ENCODE measurements around the gene RSPH1. TPM values are rescaled to one million over a fixed set of nuclear protein-coding genes. Genes with fewer than 3 reads are reported as not detected.

The RSPH1 gene
- total and polyA plus RNA-seq, 2 of the 8 experiments (the other 6 are each of a cell fraction or from before 2014, with no cell fraction given) = 0.24 TPM; not detected in 1

DNA sequence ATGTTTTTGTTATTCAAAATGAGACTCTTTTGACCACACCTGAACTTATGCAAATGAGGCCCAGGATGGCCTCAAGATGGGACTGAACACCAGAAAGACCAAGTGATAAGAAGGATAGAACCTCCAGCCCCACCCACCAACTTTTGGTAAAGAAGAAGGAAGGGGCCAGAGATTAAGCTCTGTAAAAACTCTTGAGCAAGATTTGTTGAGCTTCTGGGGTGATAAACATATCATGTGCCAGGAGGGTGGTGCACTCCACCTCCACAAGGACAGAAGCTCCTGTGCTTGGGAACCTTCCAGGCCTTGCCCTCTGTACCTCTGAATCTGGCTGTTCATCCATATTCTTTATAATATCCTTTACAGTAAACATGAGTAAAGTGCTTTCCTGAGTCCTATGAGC, 5.3 kb downstream of the RSPH1 start (continued):
- TF ChIP-seq, protein P1, sequence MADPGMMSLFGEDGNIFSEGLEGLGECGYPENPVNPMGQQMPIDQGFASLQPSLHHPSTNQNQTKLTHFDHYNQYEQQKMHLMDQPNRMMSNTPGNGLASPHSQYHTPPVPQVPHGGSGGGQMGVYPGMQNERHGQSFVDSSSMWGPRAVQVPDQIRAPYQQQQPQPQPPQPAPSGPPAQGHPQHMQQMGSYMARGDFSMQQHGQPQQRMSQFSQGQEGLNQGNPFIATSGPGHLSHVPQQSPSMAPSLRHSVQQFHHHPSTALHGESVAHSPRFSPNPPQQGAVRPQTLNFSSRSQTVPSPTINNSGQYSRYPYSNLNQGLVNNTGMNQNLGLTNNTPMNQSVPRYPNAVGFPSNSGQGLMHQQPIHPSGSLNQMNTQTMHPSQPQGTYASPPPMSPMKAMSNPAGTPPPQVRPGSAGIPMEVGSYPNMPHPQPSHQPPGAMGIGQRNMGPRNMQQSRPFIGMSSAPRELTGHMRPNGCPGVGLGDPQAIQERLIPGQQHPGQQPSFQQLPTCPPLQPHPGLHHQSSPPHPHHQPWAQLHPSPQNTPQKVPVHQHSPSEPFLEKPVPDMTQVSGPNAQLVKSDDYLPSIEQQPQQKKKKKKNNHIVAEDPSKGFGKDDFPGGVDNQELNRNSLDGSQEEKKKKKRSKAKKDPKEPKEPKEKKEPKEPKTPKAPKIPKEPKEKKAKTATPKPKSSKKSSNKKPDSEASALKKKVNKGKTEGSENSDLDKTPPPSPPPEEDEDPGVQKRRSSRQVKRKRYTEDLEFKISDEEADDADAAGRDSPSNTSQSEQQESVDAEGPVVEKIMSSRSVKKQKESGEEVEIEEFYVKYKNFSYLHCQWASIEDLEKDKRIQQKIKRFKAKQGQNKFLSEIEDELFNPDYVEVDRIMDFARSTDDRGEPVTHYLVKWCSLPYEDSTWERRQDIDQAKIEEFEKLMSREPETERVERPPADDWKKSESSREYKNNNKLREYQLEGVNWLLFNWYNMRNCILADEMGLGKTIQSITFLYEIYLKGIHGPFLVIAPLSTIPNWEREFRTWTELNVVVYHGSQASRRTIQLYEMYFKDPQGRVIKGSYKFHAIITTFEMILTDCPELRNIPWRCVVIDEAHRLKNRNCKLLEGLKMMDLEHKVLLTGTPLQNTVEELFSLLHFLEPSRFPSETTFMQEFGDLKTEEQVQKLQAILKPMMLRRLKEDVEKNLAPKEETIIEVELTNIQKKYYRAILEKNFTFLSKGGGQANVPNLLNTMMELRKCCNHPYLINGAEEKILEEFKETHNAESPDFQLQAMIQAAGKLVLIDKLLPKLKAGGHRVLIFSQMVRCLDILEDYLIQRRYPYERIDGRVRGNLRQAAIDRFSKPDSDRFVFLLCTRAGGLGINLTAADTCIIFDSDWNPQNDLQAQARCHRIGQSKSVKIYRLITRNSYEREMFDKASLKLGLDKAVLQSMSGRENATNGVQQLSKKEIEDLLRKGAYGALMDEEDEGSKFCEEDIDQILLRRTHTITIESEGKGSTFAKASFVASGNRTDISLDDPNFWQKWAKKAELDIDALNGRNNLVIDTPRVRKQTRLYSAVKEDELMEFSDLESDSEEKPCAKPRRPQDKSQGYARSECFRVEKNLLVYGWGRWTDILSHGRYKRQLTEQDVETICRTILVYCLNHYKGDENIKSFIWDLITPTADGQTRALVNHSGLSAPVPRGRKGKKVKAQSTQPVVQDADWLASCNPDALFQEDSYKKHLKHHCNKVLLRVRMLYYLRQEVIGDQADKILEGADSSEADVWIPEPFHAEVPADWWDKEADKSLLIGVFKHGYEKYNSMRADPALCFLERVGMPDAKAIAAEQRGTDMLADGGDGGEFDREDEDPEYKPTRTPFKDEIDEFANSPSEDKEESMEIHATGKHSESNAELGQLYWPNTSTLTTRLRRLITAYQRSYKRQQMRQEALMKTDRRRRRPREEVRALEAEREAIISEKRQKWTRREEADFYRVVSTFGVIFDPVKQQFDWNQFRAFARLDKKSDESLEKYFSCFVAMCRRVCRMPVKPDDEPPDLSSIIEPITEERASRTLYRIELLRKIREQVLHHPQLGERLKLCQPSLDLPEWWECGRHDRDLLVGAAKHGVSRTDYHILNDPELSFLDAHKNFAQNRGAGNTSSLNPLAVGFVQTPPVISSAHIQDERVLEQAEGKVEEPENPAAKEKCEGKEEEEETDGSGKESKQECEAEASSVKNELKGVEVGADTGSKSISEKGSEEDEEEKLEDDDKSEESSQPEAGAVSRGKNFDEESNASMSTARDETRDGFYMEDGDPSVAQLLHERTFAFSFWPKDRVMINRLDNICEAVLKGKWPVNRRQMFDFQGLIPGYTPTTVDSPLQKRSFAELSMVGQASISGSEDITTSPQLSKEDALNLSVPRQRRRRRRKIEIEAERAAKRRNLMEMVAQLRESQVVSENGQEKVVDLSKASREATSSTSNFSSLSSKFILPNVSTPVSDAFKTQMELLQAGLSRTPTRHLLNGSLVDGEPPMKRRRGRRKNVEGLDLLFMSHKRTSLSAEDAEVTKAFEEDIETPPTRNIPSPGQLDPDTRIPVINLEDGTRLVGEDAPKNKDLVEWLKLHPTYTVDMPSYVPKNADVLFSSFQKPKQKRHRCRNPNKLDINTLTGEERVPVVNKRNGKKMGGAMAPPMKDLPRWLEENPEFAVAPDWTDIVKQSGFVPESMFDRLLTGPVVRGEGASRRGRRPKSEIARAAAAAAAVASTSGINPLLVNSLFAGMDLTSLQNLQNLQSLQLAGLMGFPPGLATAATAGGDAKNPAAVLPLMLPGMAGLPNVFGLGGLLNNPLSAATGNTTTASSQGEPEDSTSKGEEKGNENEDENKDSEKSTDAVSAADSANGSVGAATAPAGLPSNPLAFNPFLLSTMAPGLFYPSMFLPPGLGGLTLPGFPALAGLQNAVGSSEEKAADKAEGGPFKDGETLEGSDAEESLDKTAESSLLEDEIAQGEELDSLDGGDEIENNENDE (IDR thresholded peaks at IDR 0.05; ENCODE audit: insufficient replicate concordance, low read length) = no peak
- TF ChIP-seq TCF12 (IDR thresholded peaks at IDR 0.05; ENCODE audit: low read depth, low read length) (no peak), SUZ12 (IDR thresholded peaks at IDR 0.05; ENCODE audit: low read length) (no peak), KDM4A (IDR thresholded peaks at IDR 0.05; ENCODE audit: low read depth, low read length, severe bottlenecking) (no peak), ZNF274 (IDR thresholded peaks at IDR 0.05; ENCODE audit: borderline replicate concordance, extremely low read depth, low read length) (no peak), YY1 (IDR thresholded peaks at IDR 0.05; ENCODE audit: low read depth, low read length) (no peak)
- TF ChIP-seq, protein P2, sequence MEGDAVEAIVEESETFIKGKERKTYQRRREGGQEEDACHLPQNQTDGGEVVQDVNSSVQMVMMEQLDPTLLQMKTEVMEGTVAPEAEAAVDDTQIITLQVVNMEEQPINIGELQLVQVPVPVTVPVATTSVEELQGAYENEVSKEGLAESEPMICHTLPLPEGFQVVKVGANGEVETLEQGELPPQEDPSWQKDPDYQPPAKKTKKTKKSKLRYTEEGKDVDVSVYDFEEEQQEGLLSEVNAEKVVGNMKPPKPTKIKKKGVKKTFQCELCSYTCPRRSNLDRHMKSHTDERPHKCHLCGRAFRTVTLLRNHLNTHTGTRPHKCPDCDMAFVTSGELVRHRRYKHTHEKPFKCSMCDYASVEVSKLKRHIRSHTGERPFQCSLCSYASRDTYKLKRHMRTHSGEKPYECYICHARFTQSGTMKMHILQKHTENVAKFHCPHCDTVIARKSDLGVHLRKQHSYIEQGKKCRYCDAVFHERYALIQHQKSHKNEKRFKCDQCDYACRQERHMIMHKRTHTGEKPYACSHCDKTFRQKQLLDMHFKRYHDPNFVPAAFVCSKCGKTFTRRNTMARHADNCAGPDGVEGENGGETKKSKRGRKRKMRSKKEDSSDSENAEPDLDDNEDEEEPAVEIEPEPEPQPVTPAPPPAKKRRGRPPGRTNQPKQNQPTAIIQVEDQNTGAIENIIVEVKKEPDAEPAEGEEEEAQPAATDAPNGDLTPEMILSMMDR (IDR thresholded peaks at IDR 0.05; ENCODE audit: control extremely low read depth in 1 of 3, insufficient read depth in 1 of 3, low read depth in 1 of 3, low read length in 3 of 3) = no peak
- TF ChIP-seq, protein P3, sequence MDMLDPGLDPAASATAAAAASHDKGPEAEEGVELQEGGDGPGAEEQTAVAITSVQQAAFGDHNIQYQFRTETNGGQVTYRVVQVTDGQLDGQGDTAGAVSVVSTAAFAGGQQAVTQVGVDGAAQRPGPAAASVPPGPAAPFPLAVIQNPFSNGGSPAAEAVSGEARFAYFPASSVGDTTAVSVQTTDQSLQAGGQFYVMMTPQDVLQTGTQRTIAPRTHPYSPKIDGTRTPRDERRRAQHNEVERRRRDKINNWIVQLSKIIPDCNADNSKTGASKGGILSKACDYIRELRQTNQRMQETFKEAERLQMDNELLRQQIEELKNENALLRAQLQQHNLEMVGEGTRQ (IDR thresholded peaks at IDR 0.05; ENCODE audit: low read length) = no peak

Measured in H1 (cell line).